ENCODE measurements around the gene RNF39.
"Not testable (repeated sequence)": the region's sequence is repeated elsewhere in the genome, so short reads cannot be mapped to it uniquely, and the experiment has no call there.

The RNF39 gene, protein sequence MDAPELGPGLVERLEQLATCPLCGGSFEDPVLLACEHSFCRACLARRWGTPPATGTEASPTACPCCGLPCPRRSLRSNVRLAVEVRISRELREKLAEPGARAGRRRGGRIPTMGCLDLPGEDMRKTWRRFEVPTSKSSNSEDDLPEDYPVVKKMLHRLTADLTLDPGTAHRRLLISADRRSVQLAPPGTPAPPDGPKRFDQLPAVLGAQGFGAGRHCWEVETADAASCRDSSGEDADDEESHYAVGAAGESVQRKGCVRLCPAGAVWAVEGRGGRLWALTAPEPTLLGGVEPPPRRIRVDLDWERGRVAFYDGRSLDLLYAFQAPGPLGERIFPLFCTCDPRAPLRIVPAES

DNA sequence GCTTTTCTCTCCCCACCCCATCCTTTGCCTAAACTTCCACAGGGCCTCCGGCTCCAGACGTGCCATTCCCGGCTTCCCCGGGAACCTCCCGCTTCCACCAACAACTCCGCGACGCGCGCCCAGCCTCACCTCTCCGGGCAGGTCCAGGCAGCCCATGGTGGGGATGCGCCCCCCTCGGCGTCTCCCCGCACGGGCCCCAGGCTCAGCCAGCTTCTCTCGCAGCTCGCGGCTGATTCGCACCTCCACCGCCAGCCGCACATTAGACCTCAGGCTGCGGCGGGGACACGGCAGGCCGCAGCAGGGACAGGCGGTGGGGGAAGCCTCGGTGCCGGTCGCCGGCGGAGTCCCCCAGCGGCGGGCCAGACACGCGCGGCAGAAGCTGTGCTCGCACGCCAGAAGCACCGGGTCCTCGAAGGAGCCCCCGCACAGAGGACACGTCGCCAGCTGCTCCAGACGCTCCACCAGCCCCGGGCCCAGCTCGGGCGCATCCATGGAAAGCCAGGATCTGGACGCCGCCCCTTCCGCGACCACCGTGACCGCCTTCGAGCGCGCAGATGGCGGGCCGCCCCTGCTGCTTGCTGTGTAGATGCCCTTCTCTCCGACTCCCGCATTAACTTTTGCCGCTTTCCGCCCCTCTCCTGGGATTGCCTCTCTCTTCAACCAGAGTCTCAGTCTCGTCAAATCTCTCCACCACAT is at the start of gene RNF39:
Gene RNF39, minus strand, starts transcription at position 676 of the 696 bp plus-strand sequence. Its CDS starts 184 bp downstream, at position 492.
- DNase-seq (ENCODE audit: low read depth, low spot score), result peak; percentile 32

DNA sequence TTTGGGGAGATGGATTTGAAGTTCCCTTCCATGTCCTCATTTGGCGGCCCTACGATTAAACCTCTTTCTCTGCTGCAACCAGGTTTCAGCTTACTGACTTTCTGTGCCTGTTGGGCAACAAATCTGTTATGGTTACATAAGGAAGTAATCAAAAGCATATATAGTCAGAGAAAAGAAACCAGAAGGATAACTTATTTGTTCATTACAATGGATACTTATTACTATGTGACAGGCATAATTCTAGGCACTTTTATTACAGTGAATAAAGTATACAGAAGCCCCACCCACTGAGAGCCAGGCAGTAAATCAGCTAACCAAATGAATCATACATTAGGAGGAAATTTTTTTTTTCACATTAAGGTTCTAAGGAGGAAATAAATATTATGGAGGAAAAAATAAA is 46.9 kb upstream of the RNF39 start:
- DNase-seq (ENCODE audit: low read depth, low spot score), result no peak

DNA sequence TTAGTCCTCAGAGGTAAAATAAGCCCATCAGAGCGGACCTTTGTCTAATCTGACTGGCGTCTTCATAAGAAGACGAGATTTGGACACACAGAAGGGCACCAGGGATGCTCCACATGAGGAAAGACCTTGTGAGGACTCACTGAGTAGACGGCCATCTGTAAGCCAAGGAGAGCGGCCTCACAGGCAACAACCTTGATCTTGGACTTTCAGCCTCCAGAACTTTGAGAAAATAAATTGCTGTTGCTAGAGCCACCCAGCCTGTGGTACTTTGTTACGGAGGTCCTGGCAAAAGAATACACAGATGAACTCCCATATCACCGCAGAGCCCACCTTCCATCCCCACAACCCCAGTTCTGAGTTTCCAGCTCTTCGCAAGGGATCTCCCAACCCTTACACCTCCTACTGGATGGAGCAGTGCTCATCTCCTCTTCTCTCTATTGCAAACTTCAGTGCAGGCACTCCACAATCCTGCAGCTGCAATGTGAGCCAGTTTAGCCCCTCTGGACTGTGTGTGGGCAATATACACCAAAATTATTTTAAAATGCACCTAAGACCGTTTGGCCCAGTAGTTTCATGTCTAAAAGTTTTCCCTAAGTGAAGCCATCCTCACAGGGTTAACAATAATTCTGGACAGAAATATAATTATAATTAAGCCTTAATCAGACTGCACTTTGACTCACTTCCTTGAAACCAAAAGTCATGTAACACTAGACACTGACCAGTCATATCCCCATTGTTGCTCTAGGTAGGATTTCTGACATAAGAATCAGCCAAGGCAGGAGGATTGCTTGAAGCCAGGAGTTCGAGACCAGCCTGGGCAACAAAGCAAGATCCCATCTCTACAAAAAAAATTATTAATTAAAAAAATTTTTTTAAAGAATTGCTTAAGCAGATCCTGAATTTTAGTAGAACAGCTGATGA is 46.1 kb upstream of the RNF39 start:
- DNase-seq (ENCODE audit: low read depth, low spot score), result no peak

DNA sequence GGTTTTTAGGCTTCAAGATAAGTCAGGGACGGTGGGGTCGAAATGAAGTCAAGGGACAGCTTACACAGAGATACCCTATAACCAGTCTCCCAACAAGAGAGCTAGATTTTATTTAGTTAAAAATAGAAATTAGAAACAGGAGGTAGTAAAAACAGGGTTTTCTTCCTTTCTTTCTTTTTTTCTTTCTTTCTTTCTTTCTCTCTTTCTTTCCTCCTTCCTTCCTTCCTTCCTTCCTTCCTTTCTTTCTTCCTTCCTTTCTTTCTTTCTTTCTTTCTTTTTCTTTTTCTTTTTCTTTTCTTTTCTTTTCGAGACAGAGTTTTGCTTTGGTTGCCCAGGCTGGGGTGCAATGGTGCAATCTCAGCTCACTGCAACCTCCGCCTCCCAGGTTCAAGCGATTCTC is 43.1 kb upstream of the RNF39 start:
- not testable (repeated sequence) for DNase-seq (ENCODE audit: low read depth, low spot score)

DNA sequence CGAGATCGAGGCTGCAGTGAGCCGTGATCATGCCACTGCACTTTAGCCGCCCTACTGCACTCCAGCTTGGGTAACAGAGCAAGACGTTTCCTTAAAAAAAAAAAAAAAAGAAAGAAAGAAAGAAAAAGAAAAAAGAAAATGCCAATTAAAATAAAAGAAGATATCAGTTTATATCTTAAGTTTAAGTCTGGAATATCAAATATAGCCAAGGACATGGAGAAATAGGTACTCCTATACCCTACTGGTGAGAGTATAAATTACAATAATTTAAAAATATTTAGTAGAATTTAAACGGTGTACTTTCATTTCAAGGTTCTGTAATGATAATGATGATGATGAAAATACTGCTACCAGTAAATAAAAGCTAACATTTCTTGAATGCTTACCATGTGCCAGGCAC is 41.2 kb upstream of the RNF39 start:
- no peak for DNase-seq (ENCODE audit: low read depth, low spot score)

DNA sequence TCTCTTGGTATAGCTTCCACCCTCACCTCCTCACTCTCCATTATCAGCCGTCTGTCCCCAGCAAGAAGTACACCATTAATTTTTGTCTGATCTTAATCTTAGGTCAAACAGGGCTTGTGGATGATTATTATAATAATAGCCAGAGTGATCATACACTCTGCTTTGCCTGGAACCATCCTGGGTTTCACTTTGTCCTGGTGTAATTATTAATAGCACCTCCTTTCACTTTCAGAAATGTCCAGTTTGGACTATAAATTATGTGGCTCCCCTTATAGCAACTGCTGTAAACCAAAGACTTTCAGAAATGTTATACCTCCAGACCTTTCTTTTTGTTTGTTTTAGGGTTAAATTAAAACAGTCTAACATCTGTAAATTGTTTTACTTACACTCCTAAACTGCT is 38.3 kb upstream of the RNF39 start:
- no peak for DNase-seq (ENCODE audit: low read depth, low spot score)

DNA sequence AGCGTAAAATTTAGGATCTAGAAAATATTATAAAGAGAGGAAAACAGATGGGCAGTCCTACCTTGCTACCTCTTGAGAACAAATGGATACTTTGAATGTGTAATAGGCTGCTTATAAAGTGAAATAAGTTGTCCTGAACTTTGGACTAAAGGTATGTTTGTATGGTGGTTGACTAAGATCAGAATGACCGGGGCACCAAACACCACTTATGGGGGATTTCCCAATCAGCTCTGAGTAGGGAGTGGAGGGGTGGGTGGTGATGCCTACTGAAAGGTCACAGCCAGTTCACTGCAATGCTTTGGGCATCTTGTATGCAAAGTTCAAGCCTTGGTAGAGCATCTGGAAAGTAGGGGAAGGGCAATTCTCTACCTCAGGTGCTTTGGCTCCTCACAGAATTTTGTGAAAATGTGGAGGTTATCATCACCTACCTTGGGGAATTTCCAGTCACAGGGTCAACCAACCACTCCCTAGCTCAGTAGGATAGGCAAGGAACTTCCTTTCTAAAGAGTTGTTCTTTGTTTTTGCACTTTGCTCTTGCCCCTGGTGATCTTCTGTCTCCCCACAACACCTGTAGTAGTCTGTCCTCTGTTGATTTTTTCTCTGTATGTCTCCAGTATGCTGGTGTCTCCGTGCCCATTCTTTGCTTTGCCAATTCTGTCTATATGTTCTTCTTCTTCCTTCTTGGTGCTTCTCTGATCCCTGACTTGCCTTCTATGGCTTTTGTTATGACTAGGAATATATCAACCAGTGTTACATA is 37.6 kb upstream of the RNF39 start, which contains the start of gene TRIM31:
Gene TRIM31, minus strand, starts transcription at position 88 of the 757 bp plus-strand sequence. CDS start 285 bp downstream, outside the sequence.
- no peak for DNase-seq (ENCODE audit: low read depth, low spot score)

DNA sequence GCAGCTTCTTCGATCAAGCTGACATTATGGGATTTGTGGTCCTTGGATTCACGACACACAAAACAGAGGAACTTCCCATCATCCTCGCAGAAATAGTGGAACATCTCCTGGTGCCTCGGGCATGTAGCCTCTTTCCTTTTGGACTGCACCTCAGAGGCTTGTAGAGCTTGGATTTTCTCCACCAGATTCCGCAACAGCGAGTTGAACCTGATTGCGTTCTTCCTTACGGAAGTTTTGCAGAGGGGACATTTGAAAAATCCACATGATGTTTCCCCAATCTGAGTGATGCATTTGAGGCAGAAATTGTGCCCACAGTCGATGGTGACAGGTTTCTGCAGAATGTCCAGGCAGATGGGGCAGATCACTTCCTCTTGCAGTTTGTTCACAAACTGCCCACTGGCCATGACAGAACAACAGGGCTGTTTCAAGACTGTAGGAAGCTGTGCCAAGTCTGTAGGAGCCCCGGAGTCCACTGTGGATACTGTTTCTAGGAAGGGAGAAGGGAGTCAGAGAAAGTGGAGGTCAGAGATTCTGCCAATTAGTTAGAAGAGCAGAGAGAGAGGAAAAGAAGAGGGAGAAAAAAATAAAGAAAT is 36.9 kb upstream of the RNF39 start:
- no peak for DNase-seq (ENCODE audit: low read depth, low spot score)

DNA sequence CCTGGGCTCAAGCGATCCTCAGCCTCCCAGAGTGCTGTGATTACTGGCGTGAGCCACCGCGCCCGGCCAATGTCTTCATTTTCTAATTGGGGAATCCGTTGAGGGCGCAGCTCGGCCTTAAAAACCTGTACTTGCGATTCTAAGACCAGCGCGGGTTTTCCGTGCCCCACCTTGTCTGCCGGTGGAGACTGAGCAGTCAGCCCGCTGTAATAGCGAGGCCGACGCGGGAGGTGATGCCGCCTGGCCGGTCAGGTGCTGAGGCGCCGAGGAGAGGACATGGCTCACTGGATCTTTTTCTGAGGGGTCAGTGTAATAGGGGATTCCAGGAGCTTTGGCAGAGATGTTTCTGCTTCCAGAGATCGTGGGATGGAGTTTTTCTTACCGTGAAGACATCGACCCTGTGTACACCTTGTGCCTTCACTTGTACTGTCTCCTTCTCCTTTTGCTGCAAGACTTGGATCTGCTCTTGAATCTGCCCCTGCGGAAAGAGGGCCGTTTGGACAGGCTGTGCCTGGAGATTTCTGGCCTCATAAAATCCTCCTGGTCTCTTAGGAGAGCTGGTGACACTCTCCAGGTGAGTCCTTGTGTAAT is 35.8 kb upstream of the RNF39 start:
- DNase-seq (ENCODE audit: low read depth, low spot score), result no peak

DNA sequence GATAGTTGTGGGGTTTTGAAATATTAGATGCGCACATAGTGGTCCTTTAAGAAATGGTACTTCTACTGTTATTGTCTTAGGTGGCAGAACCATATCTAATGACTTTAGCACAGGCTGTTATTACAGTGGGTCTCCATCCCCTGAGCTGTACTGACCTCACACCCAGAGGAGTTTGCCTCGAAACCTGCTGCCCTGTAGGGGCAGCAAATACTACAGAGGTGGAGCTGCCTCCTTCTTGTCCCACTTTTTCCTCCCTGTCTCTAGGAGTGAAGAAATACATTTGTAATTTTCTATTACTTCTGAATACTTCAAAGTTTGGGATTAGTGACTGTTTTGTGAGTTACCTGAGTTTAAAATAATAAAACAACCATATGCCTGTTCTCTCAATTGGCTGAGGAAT is 29.1 kb upstream of the RNF39 start:
- no peak for DNase-seq (ENCODE audit: low read depth, low spot score)

DNA sequence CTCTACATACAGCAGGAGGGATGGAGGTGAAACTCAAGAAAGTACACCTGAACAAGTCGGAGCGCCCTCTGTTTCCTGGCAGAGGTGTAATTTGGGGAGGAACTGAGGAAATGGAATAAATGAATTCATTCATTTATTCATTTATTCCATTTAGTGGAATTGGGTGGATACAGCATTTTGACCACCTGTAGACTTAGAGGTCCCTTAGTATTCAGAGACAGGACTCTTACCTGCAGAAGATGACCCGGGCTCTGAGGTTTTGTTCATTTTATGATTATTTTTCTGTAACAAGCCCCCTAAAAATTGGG is 28.3 kb upstream of the RNF39 start:
- DNase-seq (ENCODE audit: low read depth, low spot score), result no peak

DNA sequence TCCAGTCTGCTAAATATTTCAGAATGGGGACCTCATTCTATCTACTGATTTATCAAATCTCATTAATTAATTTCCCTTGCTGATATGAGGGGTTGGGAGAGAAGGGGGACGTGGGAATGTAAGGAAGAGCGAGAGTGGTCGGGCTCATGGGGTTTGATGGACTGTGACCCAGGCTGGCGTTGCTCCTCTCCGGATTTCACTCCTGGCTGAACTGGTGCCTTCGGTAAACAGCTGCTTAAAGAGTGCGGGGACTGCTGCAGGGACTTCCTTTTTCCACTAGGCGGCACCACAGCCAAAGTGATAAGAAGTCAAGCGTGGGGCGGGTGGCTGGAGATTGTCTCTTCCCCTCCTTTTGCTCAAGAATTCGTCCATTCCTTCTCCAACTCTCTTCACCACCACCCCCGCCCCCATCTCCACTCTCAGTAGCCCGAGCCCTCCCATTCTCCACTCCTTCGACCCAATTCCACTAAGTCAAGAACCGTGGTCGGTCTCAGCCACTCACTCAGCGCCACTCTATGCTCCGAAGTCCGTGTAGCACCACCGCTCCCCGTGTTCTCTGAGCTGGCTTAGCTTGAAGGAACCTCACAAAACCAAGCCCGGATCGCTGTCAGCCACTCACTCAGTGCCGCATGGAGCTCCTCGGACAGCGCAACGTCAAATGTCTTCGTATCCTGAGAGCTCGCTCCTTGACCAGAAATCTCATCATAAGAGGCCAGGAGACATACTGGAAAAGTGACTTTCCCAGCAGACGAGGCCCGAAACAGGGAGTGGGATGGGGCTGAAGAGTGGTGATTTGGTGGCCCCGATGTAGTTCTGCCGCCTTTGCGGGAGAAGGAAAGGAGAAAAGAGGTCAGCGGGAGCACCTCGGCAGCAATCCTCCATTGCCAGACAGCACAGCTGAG is 27.7 kb upstream of the RNF39 start:
- peak; percentile 87 for DNase-seq (ENCODE audit: low read depth, low spot score)

DNA sequence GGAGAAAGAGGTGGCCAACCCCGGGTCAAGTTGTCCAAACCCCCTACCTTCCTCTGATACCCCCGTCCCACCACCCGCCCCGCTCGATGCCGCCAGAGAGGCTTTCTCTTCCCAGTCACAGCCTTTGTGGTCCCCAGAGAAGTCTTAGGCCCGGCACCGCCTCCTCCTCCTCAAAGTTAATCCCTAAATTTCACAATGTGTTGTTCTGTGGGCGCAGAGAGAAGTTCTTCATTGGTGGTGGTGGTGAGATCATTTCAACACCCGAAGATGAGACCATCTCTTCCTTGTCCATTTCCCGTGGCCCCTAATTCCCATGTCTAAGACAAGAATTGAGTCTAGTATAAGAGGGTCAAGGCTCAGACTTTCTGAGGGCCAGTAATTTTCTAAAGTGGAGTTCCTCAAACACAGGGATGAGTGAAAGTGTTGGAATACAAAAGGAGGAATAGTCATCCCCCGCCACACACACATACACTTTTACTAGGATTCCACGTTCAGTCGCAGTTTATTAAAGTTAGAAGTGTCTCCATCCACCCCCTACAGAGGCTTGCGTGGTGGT is 26.9 kb upstream of the RNF39 start:
- DNase-seq (ENCODE audit: low read depth, low spot score), result no peak

DNA sequence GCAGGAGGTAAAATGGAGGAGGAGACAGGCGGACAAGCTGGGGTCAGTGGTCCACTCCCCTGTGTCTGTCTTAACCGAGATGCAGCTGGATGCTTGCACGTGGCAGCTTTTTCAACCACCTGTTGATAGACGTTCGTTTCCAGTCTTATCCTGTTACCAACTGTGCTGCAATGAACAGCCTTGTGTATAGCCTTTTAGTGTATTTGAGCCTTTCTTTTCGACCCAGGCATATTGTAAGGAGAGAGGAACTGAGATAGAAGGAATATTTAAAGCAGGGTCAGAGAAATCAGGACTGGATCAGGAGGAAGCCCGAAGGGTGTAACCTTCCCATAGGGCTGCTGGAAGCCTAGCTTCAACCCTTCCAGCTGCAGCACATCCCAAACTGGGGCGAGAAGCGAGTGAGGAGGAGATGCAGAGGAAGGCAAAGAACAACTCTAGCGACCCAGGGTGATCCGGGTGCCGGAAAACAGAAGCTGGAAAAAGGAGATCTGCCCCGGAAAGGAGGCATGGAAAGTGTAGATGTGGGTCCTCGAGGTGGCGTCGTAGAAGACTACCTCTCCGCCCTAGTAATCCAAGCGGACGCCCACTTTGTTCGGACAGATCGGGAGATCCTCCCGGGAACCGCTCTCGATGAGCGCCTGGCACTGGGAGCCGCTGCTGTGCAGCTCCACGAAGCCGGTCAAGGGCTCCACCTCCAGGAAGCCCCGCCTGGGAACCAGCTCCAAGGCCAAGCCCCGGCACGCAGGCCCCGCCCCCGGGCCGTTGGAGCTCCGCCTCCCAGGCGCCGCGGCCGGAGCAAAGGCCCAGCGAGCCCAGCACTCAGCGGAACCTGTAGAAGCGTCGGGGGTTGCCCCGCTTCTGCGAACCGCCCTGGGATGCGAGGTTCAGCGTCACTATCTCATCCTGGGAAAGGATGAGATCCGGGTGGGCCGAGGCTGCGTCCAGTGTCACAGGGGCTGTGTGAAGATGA is 26.2 kb upstream of the RNF39 start:
- peak; percentile 91 for DNase-seq (ENCODE audit: low read depth, low spot score)

DNA sequence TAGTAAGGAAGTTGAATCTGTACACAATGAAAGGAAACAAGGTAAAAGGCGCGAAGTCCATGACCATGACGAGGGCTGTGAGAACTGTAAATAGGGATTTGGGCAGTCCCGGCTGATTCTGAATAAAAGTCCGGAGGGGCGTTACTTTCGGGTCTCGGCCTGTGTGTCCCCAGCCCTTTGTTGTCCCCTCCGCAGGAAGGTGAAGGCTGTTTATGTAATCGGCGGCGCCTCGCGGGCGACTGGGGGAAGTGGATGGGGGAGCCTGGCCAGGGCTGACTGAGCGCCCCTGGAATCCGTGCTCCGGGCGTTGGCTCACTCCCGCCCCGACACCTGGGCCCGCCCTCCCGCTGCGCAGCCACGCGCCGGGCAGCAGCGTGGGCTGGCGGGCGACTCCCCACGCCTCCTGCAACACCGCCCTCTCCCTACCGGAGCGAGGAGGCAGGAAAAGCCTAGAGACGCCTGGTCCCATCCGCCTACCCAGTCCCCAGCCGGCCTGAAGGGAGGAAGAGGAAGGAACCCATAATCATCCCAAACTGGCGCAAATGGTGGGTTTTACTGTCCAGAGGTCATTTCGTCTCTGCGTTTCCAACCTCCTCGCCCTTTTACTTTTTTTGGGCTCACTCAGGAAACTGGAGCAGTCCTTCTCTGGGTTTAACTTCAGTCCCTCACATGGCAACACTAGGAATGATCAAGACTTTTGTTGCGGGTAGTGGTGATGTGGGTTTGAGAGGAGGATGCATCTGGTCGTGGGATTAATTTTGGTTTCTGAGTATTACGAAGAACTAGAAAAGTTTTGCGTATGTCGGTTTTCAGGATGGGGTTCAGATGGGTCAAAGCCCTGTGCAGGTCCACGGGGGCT is 25.2 kb upstream of the RNF39 start:
- peak; percentile 10 for DNase-seq (ENCODE audit: low read depth, low spot score)

DNA sequence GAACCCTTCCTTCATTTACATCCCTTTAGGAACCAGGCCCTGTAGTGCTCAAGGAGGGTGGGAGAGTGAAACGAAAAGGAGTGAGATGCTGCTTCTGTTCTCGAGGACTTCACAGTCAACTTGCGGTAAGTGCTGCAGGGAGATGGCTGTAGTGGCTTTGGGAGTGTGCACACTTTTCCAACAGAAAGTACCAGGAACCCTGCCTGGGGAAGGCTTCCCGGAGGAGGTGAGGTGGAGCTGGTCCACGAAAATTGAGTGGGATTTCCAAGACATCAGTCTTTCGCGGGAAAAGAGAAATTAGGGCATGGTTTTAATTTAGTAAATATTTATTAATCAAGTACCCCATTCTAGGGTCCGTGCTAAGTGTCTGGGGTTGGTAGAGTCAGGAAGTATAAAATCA is 24.6 kb upstream of the RNF39 start:
- no peak for DNase-seq (ENCODE audit: low read depth, low spot score)
